IMR-90 (cell line): ENCODE data around the gene BEST1. TPM values are rescaled to one million over a fixed set of nuclear protein-coding genes. Genes with fewer than 3 reads are reported as not detected.

Experiments used
- ATAC-seq: fragments of 200-7000 bp; cut with Tn5 transposase; 2 replicates; pipeline ENCODE4 v1.9.1; 2020; ENCODE audit warnings: low read depth, mild to moderate bottlenecking, moderate library complexity
- BruUV-seq: library from RNA; stranded (reverse); fragments of 400-500 nt; replicated peaks from 2 replicates; lab custom pipeline; 2021; lab: Mats Ljungman, UMichigan
- CTCF ChIA-PET: fragments of 300-600 bp; formaldehyde crosslinking; extraction: SDS; loops from one replicate; lab custom pipeline; 2021; ENCODE audit warnings: antibody characterized with exemption; lab: Yijun Ruan, JAX
- POLR2A ChIA-PET: fragments of 300-600 bp; sonication (Branson Sonifier 250); formaldehyde crosslinking; loops from one replicate; lab custom pipeline; 2022; ENCODE audit warnings: antibody characterized with exemption; ENCODE audit not compliant: unreplicated experiment; lab: Charles Lee
- DNase-seq: peaks from one replicate; pipeline ENCODE4 v3.0.0; 2013
- H2AFZ ChIP-seq: replicated peaks from 2 replicates; pipeline ENCODE3; 2013; ENCODE audit warnings: low read length, mild to moderate bottlenecking; ENCODE audit not compliant: poor library complexity
- H2AK5ac ChIP-seq: 2 replicates; pipeline ENCODE4 v1.6.1; 2013; ENCODE audit warnings: low read depth, low read length, inconsistent platforms
- H2AK9ac ChIP-seq: replicated peaks from 2 replicates; pipeline ENCODE3; 2013; ENCODE audit warnings: mild to moderate bottlenecking, low read depth, low read length, moderate library complexity; ENCODE audit not compliant: poor library complexity
- H2BK120ac ChIP-seq: 2 replicates; pipeline ENCODE4 v1.6.1; 2013; ENCODE audit warnings: low read depth, low read length, inconsistent platforms
- H2BK15ac ChIP-seq: 3 replicates; pipeline ENCODE4 v1.6.1; 2013; ENCODE audit warnings: low read depth, low read length, inconsistent platforms
- H2BK20ac ChIP-seq: 2 replicates; pipeline ENCODE4 v1.6.1; 2013; ENCODE audit warnings: low read depth, mild to moderate bottlenecking, inconsistent platforms, low read length, moderate library complexity
- H2BK5ac ChIP-seq: 2 replicates; pipeline ENCODE4 v1.6.1; 2013; ENCODE audit warnings: mild to moderate bottlenecking, low read depth, low read length, inconsistent platforms; ENCODE audit not compliant: poor library complexity, severe bottlenecking
- H3K14ac ChIP-seq: replicated peaks from 2 replicates; pipeline ENCODE4 v1.6.1; 2013; ENCODE audit warnings: low read depth, low read length, inconsistent platforms
- H3K18ac ChIP-seq: 2 replicates; pipeline ENCODE4 v1.6.1; 2013; ENCODE audit warnings: low read depth, low read length, control low read depth
- H3K23ac ChIP-seq: 2 replicates; pipeline ENCODE4 v1.6.1; 2013; ENCODE audit warnings: low read depth, low read length, inconsistent platforms
- H3K27ac ChIP-seq: 2 replicates; pipeline ENCODE4 v1.5.1; 2013; ENCODE audit warnings: mild to moderate bottlenecking, control low read depth, low read length; ENCODE audit not compliant: insufficient read depth
- H3K27me3 ChIP-seq: 2 replicates; pipeline ENCODE4 v1.6.1; 2013; ENCODE audit warnings: low read length; ENCODE audit not compliant: control insufficient read depth, insufficient read depth
- H3K36me3 ChIP-seq: 2 replicates; pipeline ENCODE4 v1.6.1; 2013; ENCODE audit warnings: low read length, mixed read lengths; ENCODE audit not compliant: control insufficient read depth, insufficient read depth
- H3K4ac ChIP-seq: 2 replicates; pipeline ENCODE4 v1.6.1; 2013; ENCODE audit warnings: low read depth, low read length, inconsistent platforms
- H3K4me1 ChIP-seq: 2 replicates; pipeline ENCODE4 v1.6.1; 2013; ENCODE audit warnings: low read length, mixed read lengths; ENCODE audit not compliant: control insufficient read depth, insufficient read depth
- H3K4me2 ChIP-seq: 2 replicates; pipeline ENCODE4 v1.6.1; 2013; ENCODE audit warnings: low read depth, mild to moderate bottlenecking, control low read depth, low read length, moderate library complexity
- H3K4me3 ChIP-seq: 2 replicates; pipeline ENCODE4 v1.5.1; 2013; ENCODE audit warnings: low read depth, mild to moderate bottlenecking, control low read depth, low read length, moderate library complexity; ENCODE audit not compliant: insufficient read depth
- H3K56ac ChIP-seq: 2 replicates; pipeline ENCODE4 v1.6.1; 2013; ENCODE audit warnings: low read length, inconsistent platforms; ENCODE audit not compliant: insufficient read depth; ENCODE audit errors: extremely low read depth
- H3K79me1 ChIP-seq, 2 experiments: 2 replicates each; pipeline ENCODE4 v1.6.1; 2013; ENCODE audit warnings: low read length in 2 of 2, inconsistent platforms in 1 of 2, low read depth in 1 of 2
- H3K9ac ChIP-seq: 2 replicates; pipeline ENCODE4 v1.6.1; 2013; ENCODE audit warnings: low read depth, low read length, control low read depth
- H3K9me1 ChIP-seq: 2 replicates; pipeline ENCODE4 v1.6.1; 2013; ENCODE audit warnings: low read length, inconsistent platforms; ENCODE audit not compliant: insufficient read depth
- H3K9me3 ChIP-seq: 2 replicates; pipeline ENCODE4 v1.6.1; 2013; ENCODE audit warnings: low read length; ENCODE audit not compliant: control insufficient read depth, insufficient read depth
- H4K20me1 ChIP-seq: 2 replicates; pipeline ENCODE4 v1.6.1; 2013; ENCODE audit warnings: low read length, inconsistent platforms; ENCODE audit not compliant: insufficient read depth
- H4K5ac ChIP-seq: 2 replicates; pipeline ENCODE4 v1.6.1; 2013; ENCODE audit warnings: mild to moderate bottlenecking, low read depth, low read length, control low read depth
- H4K8ac ChIP-seq, 2 experiments: 2 replicates each; pipeline ENCODE4 v1.6.1; 2013; ENCODE audit warnings: low read depth in 2 of 2, low read length in 2 of 2, control low read depth in 1 of 2, inconsistent platforms in 1 of 2
- H4K91ac ChIP-seq: 2 replicates; pipeline ENCODE4 v1.6.1; 2013; ENCODE audit warnings: low read depth, low read length, inconsistent platforms; ENCODE audit not compliant: insufficient read depth
- BHLHE40 ChIP-seq: fragments of 150-350 bp; IDR thresholded peaks from 2 replicates; pipeline ENCODE4 v1.6.1; 2016; ENCODE audit warnings: mild to moderate bottlenecking, low read depth, low read length
- CEBPB ChIP-seq: IDR thresholded peaks from 2 replicates; pipeline ENCODE4 v1.6.1; 2012; ENCODE audit warnings: low read depth, low read length, improper control_type of control experiment
- CHD1 ChIP-seq: IDR thresholded peaks from 2 replicates; pipeline ENCODE4 v1.6.1; 2012; ENCODE audit warnings: low read depth, low read length, improper control_type of control experiment
- ELK1 ChIP-seq: fragments of 150-350 bp; IDR thresholded peaks from 2 replicates; pipeline ENCODE4 v1.6.1; 2016; ENCODE audit warnings: low read depth, mild to moderate bottlenecking, low read length, moderate library complexity, borderline replicate concordance
- FOS ChIP-seq: fragments of 150-350 bp; IDR thresholded peaks from 2 replicates; pipeline ENCODE4 v1.6.1; 2016; ENCODE audit warnings: low read depth, low read length
- MAFK ChIP-seq: IDR thresholded peaks from 2 replicates; pipeline ENCODE4 v1.6.1; 2012; ENCODE audit warnings: low read depth, low read length, improper control_type of control experiment
- MAZ ChIP-seq: IDR thresholded peaks from 2 replicates; pipeline ENCODE4 v1.6.1; 2012; ENCODE audit warnings: low read depth, mild to moderate bottlenecking, low read length, improper control_type of control experiment, moderate library complexity, borderline replicate concordance
- MXI1 ChIP-seq: IDR thresholded peaks from 2 replicates; pipeline ENCODE4 v1.6.1; 2012; ENCODE audit warnings: low read depth, mild to moderate bottlenecking, low read length, moderate library complexity, borderline replicate concordance
- NFE2L2 ChIP-seq: fragments of 150-350 bp; IDR thresholded peaks from 2 replicates; pipeline ENCODE4 v1.6.1; 2016; ENCODE audit warnings: low read depth, mild to moderate bottlenecking, low read length
- POLR2A ChIP-seq: IDR thresholded peaks from 2 replicates; pipeline ENCODE4 v1.6.1; 2012; ENCODE audit warnings: mild to moderate bottlenecking, low read depth, low read length
- RAD21 ChIP-seq: IDR thresholded peaks from 2 replicates; pipeline ENCODE4 v1.6.1; 2012; ENCODE audit warnings: low read length, improper control_type of control experiment
- RCOR1 ChIP-seq: IDR thresholded peaks from 2 replicates; pipeline ENCODE4 v1.6.1; 2012; ENCODE audit warnings: mild to moderate bottlenecking, low read length, improper control_type of control experiment; ENCODE audit not compliant: insufficient replicate concordance
- RFX5 ChIP-seq: IDR thresholded peaks from 2 replicates; pipeline ENCODE4 v1.8.0; 2012; ENCODE audit warnings: low read depth, mild to moderate bottlenecking, low read length, moderate library complexity
- SMC3 ChIP-seq: fragments of 150-350 bp; IDR thresholded peaks from 2 replicates; pipeline ENCODE4 v1.6.1; 2016; ENCODE audit warnings: low read depth, mild to moderate bottlenecking, antibody characterized with exemption, low read length, moderate library complexity
- WGBS, 2 experiments: methylation state at CpG; one replicate each; pipeline versions ENCODE4 v1.1.5 to v1.1.7; 2013; ENCODE audit warnings: missing lambda C conversion rate in 2 of 2; ENCODE audit not compliant: insufficient read length in 1 of 2; ENCODE audit errors: extremely low coverage in 2 of 2; 5-methylcytosine and 5-hydroxymethylcytosine counted together
- dilution Hi-C: fragments of 300-500 bp; cut with HindIII; formaldehyde crosslinking; loops from one replicate; pipeline ENCODE4 v1.14.3; 2018; ENCODE audit warnings: low sequenced_read_pairs; ENCODE audit not compliant: unreplicated experiment
- in situ Hi-C: fragments of 300-500 bp; cut with MboI; formaldehyde crosslinking; loops from 3 replicates; pipeline ENCODE4 v1.14.3; 2019; ENCODE audit warnings: low sequenced_read_pairs, inconsistent platforms, mixed read lengths
- intact Hi-C: fragments of 100-400 bp; cut with micrococcal nuclease; formaldehyde crosslinking; loops from 2 replicates; pipeline ENCODE4 v1.10.0; 2022
- polyA plus RNA-seq, 3 experiments: library from polyadenylated mRNA; depleted of rRNA; stranded (reverse); fragments of >200 nt; gene quantifications; 2 replicates each; pipeline ENCODE4 v1.2.3, GENCODE V29; 2012; ENCODE audit warnings: low replicate concordance in 1 of 3
- total RNA-seq: library from RNA; depleted of rRNA; stranded (reverse); fragments of >200 nt; gene quantifications from 2 replicates; pipeline ENCODE4 v1.2.3, GENCODE V29; 2012
- TF ChIP-seq, protein P1 (sequence below): conservative IDR thresholded peaks from 2 replicates; pipeline ENCODE4 v1.5.1; 2012; ENCODE audit warnings: mild to moderate bottlenecking, low read depth, low read length, improper control_type of control experiment
- TF ChIP-seq, protein P2 (sequence below): fragments of 150-350 bp; IDR thresholded peaks from 2 replicates; pipeline ENCODE4 v1.6.1; 2017; ENCODE audit warnings: mild to moderate bottlenecking, antibody characterized with exemption, low read length, low read depth

Gene BEST1
- total and polyA plus RNA-seq, 2 of the 4 experiments (the other 2 are of a cell fraction), result 0.90 to 1.4 TPM

DNA sequence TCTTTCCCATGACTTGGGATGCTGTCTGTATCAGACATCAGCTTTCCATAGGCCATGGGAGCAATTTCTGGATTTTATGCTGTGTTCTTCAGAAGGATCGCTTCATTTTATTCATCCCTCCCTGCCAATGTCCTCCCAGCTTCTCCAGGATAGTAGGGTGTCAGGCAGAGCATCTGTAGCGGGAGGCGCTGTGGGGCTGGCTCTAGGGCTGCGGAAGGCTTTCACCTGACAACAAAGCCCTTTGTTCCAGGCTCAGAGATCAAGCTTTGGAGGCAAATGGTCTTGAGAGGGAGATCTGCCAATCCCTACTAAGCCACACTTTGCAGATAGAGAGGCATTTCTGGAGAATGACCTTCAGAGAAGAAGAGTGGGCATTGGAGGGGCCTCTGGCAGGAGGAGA lies 46.8 kb downstream of the BEST1 start:
- no peak overlapping the region for H2AK5ac ChIP-seq
- H2AFZ ChIP-seq, result no peak overlapping the region
- peaks cover 10% of the 10 kb centered on the region for H3K9me3 ChIP-seq
- no peak overlapping the region for H2AK9ac ChIP-seq
- H4K20me1 ChIP-seq, result no peaks in the 10 kb centered on the region
- no peak overlapping the region for H4K91ac ChIP-seq
- dilution Hi-C loops (no loop called here), in situ Hi-C loops (no loop called here), intact Hi-C loops (no loop called here)
- no peak overlapping the region for H4K5ac ChIP-seq
- no peaks in the 10 kb centered on the region for H3K4me1 ChIP-seq
- ChIA-PET POLR2A (no interaction called here), CTCF (no interaction called here)
- no peak overlapping the region for H2BK15ac ChIP-seq
- BruUV-seq, result no TSS peak
- DNase-seq (no peak), ATAC-seq (no peak)
- no peak overlapping the region for H2BK20ac ChIP-seq
- H3K36me3 ChIP-seq, result no peaks in the 10 kb centered on the region
- no peak overlapping the region for H3K4me2 ChIP-seq
- H3K18ac ChIP-seq, result no peak overlapping the region
- H2BK120ac ChIP-seq, result no peak overlapping the region
- no peak for TF ChIP-seq MXI1
- TF ChIP-seq ELK1, result no peak
- TF ChIP-seq POLR2A, result no peak
- TF ChIP-seq BHLHE40, result no peak
- TF ChIP-seq MAFK, result no peak
- TF ChIP-seq RFX5, result no peak
- TF ChIP-seq MAZ, result no peak
- no peak for TF ChIP-seq CHD1
- no peak for TF ChIP-seq CEBPB
- TF ChIP-seq RCOR1, result no peak
- no peak for TF ChIP-seq SMC3
- no peak for TF ChIP-seq RAD21
- TF ChIP-seq, protein P1, sequence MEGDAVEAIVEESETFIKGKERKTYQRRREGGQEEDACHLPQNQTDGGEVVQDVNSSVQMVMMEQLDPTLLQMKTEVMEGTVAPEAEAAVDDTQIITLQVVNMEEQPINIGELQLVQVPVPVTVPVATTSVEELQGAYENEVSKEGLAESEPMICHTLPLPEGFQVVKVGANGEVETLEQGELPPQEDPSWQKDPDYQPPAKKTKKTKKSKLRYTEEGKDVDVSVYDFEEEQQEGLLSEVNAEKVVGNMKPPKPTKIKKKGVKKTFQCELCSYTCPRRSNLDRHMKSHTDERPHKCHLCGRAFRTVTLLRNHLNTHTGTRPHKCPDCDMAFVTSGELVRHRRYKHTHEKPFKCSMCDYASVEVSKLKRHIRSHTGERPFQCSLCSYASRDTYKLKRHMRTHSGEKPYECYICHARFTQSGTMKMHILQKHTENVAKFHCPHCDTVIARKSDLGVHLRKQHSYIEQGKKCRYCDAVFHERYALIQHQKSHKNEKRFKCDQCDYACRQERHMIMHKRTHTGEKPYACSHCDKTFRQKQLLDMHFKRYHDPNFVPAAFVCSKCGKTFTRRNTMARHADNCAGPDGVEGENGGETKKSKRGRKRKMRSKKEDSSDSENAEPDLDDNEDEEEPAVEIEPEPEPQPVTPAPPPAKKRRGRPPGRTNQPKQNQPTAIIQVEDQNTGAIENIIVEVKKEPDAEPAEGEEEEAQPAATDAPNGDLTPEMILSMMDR, result no peak
- TF ChIP-seq, protein P2, sequence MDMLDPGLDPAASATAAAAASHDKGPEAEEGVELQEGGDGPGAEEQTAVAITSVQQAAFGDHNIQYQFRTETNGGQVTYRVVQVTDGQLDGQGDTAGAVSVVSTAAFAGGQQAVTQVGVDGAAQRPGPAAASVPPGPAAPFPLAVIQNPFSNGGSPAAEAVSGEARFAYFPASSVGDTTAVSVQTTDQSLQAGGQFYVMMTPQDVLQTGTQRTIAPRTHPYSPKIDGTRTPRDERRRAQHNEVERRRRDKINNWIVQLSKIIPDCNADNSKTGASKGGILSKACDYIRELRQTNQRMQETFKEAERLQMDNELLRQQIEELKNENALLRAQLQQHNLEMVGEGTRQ, result no peak
- TF ChIP-seq FOS, result no peak
- no peak for TF ChIP-seq NFE2L2
- H3K9me1 ChIP-seq, result no peaks in the 10 kb centered on the region
- no peak overlapping the region for H3K14ac ChIP-seq
- no peak overlapping the region for H3K9ac ChIP-seq
- no peak overlapping the region for H3K23ac ChIP-seq
- no peak overlapping the region for H3K27ac ChIP-seq
- no peak overlapping the region for H2BK5ac ChIP-seq
- H3K56ac ChIP-seq, result no peak overlapping the region
- no peak overlapping the region for H4K8ac ChIP-seq
- no peak overlapping the region for H3K4ac ChIP-seq
- H3K79me1 ChIP-seq, result no peaks in the 10 kb centered on the region
- no peak overlapping the region for H3K4me3 ChIP-seq
- H3K27me3 ChIP-seq, result no peaks in the 10 kb centered on the region
- WGBS, 2 experiments, result 73% methylated on average over 3 of the region's 4 CpGs; no CpG with 5 or more reads in 1 of the 2 experiments
